Islet of Langerhans (tissue), 1 donor: ENCODE measurements around the gene CDKN2A.
A peak's percentile ranks its signal among the peaks of the same experiment; 100 is the strongest.

ENCODE experiments used
- FAIRE-seq: peaks from one replicate; lab custom pipeline; 2011; peaks lifted over from hg19 to GRCh38; lab: Jason Lieb, UNC

The CDKN2A gene

GRCh38 chr9:22005702-22006606, 11.8 kb upstream of the CDKN2A start:
- FAIRE-seq = no peak

- FAIRE-seq = no peak
Measured at GRCh38 chr9:22005021-22005701, 11.0 kb upstream of the CDKN2A start.

GRCh38 chr9:22002038-22002437, 7.8 kb upstream of the CDKN2A start:
- no peak for FAIRE-seq

- FAIRE-seq = no peak
Measured at GRCh38 chr9:21998026-21998425, 3.8 kb upstream of the CDKN2A start.

- no peak for FAIRE-seq
Measured at GRCh38 chr9:21997480-21997879, 3.3 kb upstream of the CDKN2A start.

- FAIRE-seq = no peak
Measured at GRCh38 chr9:21996858-21997257, 2.7 kb upstream of the CDKN2A start.

GRCh38 chr9:21996438-21996837, 2.2 kb upstream of the CDKN2A start:
- FAIRE-seq = no peak

- no peak for FAIRE-seq
Measured at GRCh38 chr9:21995666-21996398, 1.6 kb upstream of the CDKN2A start.

- FAIRE-seq = no peak
Measured at GRCh38 chr9:21995006-21995665, 944 bp upstream of the CDKN2A start.

GRCh38 chr9:21994556-21995005, 389 bp upstream of the CDKN2A start, which contains the start of gene CDKN2B-AS1:
CDKN2B-AS1 (plus strand) TSS chr9:21994791.
- FAIRE-seq = no peak

- FAIRE-seq = peak; percentile 13
Measured at GRCh38 chr9:21993007-21993406, 1.2 kb downstream of the CDKN2A start.

- no peak for FAIRE-seq
Measured at GRCh38 chr9:21991072-21991959, 2.9 kb downstream of the CDKN2A start.

GRCh38 chr9:21989440-21990189, 4.6 kb downstream of the CDKN2A start:
- no peak for FAIRE-seq

GRCh38 chr9:21988056-21988990, 5.9 kb downstream of the CDKN2A start:
- FAIRE-seq = peak; percentile 69

GRCh38 chr9:21985964-21986667, 8.1 kb downstream of the CDKN2A start:
- peak; percentile 45 for FAIRE-seq

GRCh38 chr9:21984101-21984500, 10.1 kb downstream of the CDKN2A start:
- no peak for FAIRE-seq

GRCh38 chr9:21983561-21983935, 10.6 kb downstream of the CDKN2A start:
- no peak for FAIRE-seq

GRCh38 chr9:21982861-21983560, 11.2 kb downstream of the CDKN2A start:
- no peak for FAIRE-seq
